Measurements from ENCODE around the gene RNF144B.
"Not testable (repeated sequence)": the region's sequence is repeated elsewhere in the genome, so short reads cannot be mapped to it uniquely, and the experiment has no call there.

The RNF144B gene

DNA sequence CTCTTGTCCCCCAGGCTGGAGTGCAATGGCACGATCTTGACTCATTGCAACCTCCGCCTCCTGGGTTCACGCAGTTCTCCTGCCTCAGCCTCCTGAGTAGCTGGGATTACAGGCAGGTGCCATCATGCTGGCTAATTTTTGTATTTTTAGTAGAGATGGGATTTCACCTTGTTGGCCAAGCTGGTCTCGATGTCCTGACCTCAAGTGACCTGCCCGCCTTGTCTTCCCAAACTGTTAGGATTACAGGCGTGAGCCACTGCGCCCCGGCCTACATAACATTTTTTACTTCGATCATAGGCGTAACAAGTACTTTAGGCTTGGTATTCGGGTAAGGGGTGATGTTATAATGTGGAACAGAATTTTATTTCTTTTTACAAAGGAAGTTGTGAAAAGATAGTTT, 22.5 kb downstream of the RNF144B start:
- not testable (repeated sequence) for DNase-seq (ENCODE audit: low read depth, low spot score)

DNA sequence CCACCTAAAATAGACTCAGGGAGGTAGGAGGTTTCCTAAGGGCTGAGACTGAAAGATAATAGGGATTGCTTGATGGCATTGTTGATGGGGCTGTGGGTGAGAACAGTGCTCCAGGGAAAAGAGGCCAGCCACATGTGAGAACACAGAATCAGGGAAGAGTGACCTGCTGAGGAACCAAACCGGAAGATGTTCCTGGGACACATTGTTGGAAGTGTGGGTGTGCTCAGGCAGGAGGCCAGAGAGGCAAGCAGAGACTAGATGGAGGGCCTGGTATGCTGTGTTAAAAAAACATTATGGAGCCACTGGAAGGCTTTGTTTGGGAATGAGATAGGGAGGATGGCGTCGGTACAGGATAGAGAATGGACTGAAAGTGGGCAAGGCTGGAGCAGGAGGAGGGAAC, 23.3 kb downstream of the RNF144B start:
- DNase-seq (ENCODE audit: low read depth, low spot score) = no peak

DNA sequence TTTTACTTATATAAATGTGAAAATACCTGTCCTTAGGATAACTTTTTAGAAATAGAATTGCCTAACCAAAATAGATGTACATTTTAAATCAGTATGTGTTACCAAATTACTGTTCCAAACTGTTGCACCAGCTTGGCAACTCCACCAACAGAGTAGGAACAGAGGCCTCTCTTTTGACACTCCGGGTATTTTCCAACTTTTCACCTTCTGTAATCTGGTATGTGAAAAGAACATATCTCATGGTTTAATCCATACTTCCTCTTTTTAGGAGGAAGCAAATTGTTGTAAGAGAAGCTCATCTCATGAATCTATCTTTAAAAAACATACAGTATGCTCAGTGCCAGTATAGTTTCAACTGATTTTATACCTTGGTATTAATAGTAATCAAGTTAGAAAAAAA, 24.9 kb downstream of the RNF144B start:
- no peak for DNase-seq (ENCODE audit: low read depth, low spot score)

DNA sequence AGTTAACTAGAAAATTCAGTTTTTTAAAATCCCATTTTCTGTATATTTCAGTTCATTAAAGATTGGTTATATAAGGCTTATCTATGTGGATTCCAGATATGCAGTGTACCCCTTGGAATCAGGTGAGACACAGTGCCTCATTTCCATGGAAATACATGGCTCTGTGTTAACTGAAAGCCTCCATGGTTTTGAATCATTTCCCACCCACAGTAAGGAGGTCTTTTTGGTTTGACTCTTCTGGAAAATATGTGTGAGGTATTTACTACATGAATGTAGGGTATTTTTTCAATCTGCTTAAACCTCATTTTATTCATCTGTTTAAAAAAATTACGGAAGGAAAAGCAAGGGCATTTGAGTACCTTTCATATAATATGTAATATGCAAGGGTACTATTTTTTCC, 25.5 kb downstream of the RNF144B start:
- no peak for DNase-seq (ENCODE audit: low read depth, low spot score)

DNA sequence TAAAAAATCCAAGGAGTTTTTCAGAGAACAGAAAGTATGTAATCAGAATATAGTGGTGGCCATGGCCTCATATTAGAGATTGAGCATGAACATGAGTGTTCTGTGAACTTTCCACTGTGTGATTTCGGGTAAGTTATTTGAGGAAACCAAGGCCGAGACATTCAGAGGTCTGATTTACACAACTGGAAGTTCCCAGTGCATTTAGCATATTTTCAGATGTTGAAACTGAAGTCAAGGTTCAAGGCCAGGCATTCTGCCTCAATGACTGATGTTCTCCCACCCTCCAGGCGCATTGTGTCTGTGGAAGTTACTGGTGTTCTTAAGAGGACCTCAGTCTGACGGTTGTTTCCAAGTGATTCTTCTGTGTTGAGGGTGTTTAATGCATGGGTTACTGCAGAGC, 26.2 kb downstream of the RNF144B start:
- no peak for DNase-seq (ENCODE audit: low read depth, low spot score)

DNA sequence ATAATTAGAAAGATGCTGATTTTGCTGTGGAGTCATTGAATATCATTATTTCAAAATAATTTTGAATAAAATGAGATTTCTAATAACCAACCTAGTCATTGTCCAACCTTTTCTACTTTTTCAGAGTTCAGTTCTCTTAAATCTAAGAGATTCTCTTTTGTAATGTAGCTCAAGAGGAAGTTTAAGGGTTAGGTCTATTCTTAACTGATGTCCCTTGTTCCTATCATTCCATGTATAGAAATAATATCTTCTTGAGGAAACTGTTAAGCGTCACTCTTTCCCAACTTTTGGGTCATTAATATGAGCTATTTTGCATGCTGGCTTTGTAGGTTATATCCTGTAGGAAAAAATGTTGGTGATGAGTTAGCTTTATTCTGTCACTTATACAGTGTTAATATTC, 27.0 kb downstream of the RNF144B start:
- DNase-seq (ENCODE audit: low read depth, low spot score) = no peak

DNA sequence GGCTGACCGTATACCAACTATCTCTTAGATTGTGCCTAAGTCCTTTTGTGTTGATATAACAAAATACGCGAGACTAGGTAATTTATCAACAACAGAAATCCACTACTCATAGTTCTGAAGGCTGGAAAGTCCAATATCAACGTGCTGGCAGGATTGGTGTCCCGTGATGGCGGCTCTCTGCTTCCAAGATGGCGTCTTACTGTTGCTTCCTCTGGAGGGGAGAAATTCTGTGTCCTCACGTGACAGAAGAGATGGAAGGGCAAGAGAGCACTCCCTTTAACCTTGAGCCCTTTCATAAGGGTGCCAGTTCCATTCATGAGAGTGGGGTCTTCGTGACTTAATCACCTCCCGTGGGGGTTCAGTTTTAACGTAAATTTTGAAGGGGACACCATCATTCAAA, 28.1 kb downstream of the RNF144B start:
- no peak for DNase-seq (ENCODE audit: low read depth, low spot score)

DNA sequence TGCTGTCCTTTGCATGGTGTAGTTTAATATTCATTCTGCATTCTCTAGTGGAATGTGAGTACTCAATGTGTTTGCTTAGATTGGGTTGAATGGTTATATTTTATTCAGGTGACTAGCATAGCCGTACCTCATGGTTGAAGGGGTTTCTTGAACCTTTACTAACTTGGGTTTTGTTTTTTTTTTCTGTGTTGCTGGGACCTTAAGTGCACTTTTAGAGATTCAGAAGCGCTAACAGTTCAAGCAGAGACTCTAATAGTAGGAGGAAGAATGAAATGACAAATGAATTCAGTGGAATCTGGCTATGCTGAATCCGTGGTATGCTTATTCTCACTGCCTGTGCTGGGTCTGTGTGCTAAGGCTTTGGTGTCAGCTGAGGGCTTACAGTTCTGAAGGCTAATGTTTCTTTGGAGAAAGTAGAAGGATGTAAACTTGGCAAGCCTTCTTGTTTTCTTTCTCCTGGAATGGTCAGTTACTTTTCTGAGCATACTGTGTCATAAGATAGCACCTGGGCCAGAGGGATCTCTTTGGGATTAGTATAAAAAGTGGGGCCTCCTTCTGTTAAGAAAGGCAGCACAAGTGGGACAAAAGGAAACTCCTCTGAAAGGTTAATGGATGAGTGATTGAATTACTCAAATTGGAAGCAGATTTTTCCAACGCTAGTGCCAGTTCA, 28.7 kb downstream of the RNF144B start:
- DNase-seq (ENCODE audit: low read depth, low spot score) = no peak

DNA sequence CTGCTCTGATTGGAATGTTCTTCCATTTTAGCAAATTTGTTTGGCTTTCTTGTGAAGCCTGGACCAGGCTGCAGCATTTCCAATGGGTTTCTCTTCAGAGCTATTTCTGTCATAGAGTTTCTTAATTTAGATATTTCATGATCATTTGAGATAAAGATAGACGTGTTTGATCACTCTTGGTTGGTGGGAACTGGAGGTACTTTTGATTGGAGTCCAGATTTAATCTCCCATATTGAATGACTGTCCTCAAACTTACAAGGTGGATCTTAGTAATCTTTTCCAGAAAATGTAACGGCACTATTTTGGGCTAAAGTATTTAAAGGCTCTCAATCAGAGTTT, 29.2 kb downstream of the RNF144B start:
- DNase-seq (ENCODE audit: low read depth, low spot score) = no peak

DNA sequence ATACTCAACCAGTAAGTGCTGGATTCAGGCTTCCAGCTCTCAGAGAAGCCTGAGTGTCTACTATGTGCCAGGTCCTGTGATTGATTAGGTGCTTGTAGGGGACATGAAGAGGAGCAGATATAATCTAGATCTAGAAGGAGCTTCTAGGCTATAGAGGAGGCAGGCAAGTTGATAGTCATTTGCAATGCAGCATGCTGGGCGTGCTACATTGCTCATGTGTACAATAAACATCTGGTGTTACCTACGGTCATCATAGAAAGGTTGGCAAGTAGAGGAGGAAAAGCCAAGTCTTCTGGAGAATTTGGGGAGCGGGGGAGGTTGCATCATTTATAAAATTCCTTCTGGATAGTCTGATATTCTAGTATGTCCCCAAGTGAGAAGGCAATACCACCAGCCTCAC, 33.2 kb downstream of the RNF144B start:
- DNase-seq (ENCODE audit: low read depth, low spot score) = no peak

DNA sequence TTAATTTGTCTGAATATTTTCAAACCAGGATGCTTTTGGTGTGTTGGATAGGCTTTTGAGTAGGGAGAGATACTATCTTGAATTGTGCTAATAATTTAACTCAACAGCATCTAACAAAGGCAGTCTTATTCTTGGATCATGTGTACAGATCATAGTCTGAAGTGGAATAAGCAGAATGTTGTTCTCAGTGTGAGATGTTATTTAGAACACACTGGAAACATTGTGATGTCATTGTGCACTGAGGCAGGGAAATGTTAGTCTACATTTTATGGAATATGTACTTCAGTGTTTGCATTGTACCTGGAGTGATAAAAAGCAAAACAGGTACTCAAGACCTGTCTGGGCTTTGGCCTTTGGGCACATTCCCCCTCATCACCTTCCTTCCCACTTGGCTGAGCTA, 35.0 kb downstream of the RNF144B start:
- no peak for DNase-seq (ENCODE audit: low read depth, low spot score)

DNA sequence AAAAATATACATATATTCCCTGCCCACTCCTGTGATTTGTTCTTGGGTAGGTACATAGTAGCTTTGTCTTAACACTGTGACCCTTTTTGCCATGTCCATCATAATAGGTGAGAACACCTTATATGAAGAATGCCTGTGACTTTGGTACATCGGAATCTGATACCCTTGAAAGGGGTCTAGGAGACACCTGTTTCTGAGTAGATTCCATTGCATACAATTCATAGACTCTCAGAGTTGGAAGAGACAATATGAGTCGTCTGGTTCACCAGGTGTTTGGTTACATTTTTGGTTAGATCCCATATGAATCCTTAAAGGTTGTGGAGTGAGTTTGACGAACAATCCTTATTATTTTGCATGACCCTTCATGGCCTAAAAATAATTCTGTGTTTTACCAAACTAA, 36.3 kb downstream of the RNF144B start:
- DNase-seq (ENCODE audit: low read depth, low spot score) = no peak

DNA sequence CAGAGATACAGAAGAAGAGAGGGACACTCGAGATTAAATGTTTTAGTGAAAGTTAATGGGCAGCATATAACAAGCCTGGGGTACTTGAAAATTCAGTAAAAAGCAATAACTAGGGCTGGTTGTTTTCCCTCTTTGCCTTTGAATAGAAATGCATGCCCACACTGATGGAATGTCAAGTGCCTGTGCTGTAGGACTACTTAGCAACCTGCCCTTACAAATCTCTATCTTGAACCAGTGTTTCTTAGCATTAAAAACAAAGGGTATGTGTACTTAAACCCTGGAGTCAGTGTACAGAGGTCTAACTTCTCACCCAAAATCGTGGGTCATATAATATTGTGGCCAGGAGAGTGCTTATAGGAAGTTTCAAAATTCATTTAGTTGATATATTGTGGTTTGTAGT, 37.1 kb downstream of the RNF144B start:
- DNase-seq (ENCODE audit: low read depth, low spot score) = no peak

DNA sequence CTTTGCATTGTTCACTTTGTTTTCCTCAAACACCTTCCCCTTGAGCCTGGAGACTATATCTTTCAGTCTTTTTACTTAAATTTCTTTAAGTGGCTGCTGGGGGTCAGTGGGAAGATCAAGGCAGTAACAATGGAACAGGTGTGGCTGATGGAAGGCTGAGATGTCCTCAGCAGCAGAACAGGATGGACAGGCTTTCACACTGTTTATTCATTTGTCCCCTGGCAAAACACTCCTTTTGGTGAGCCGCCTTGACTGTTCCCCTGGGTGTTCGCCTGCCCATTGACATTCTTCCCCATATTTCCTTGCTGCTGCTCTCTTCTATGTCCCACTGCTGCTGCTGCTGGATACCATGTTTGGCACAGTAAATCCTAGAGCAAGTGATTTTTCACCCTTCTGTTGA, 38.1 kb downstream of the RNF144B start:
- no peak for DNase-seq (ENCODE audit: low read depth, low spot score)

DNA sequence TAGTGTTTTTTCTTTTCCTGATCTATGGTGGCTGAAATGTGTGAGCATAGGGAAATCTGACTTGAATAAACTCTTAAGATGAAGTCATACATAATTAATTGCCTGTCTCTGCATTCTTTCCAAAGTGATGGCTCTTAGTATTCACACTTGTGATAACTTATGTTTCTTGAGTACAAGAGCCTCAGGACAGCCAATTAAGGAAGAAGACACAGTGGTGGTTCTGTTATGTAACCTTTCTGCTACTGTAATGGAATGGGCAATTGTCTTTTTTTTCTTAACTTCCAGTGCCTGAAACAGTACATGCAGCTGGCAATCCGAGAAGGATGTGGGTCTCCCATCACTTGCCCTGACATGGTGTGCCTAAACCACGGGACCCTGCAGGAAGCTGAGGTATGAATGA, 40.1 kb downstream of the RNF144B start:
- DNase-seq (ENCODE audit: low read depth, low spot score) = no peak

DNA sequence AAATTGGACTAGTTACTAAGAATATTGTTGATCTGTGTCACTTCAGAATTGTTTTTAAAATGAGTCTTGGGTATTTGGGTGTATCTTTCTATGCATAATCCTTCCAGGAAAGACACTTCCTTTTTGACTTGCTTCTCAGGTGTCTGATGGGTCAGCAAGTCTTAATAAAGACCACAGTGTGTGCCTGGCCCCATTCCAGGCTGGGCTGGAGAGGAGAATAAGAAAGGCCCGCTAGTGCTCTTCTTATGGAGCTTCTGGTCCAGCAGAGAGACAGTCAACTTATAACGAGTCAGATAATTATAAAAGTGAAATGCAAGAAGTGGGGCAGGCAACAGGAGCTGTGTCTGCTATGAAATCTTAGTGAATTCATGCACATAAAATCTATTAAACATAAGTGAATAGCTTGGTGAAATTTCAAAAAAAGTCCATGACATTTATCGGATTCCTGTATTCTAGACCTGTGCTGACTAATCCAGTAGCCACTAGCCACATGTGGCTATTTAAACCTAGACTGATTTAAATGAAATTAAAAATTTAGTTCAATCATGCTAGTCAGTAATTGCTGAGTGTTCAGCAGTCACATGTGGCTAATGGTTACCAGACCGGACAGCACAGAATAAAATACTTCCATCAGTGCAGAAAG, 42.6 kb downstream of the RNF144B start:
- DNase-seq (ENCODE audit: low read depth, low spot score) = no peak

DNA sequence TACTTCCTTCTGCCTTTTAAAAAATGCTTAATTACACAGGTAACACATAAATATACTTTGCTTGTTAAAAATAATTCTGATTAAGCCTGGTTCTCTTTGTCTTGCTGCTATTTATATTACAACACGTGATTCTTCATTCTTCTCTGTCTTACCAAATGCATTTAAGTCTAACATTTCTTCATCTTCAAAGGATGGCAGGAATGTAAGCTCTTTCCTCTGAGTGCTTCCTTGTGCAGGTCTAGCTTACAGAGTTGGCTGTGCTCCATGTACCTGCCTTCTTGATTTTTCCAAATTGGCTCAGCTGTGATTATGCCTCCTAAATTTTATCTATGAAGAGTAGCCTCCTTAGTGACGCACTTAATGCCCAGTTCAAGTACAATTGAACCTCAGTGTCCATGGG, 44.4 kb downstream of the RNF144B start:
- DNase-seq (ENCODE audit: low read depth, low spot score) = no peak

DNA sequence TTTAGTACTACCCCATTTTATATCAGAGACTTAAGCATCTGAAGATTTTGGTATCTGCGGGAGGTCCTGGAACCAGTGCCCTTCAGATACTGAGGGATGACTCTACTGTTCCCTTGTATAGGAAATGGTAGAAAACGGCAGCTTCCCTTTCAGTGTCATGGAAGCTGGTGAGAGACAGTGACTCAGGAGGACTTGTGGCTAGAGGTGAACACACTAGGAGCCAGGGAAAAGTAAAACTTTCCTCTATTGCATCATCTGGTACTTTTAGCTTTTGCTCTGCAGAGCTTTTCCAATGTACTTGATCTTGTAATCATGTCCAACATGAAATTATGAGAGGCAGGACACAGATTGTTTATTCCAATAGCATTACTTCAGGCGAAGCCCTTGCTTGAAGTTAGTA, 45.0 kb downstream of the RNF144B start:
- DNase-seq (ENCODE audit: low read depth, low spot score) = no peak

DNA sequence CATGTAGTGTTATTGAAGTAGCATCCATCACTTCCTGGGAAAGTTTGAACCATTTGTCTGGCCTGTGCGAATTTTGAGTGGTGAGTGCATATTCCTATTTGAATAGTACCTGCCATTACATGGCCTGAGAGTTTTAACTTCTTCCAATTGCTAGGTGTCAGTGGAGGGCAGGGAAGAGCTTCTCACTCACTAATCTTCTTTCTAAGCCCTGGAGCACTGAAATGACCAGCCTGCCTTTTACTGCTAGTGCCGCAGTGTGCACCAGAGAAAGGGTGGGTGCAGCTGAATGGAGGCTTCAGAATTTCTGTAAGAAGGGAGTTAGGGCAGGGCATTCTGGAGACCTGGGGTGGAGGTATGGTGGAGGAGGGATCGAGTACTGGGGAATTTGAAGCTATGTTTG, 45.5 kb downstream of the RNF144B start:
- no peak for DNase-seq (ENCODE audit: low read depth, low spot score)

DNA sequence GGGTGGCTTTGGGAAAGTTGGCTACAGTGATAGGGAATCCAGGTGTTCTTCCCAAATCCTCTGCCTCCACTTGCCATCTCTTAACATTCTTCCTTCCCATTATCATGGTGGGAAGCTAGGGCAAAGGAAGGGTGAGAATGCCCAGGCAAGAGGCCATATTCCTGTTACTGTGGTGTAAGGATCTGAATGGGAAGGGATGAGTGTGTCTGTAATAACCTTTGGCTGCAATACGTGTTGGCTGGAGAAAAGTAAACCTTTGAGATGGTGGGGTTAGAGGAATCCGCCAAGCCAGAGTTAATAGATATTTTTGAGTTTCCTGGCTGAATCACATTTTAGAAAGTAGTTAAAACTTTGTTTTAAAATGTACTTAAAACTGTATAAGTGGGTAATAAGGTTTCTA, 45.9 kb downstream of the RNF144B start:
- DNase-seq (ENCODE audit: low read depth, low spot score) = no peak

DNA sequence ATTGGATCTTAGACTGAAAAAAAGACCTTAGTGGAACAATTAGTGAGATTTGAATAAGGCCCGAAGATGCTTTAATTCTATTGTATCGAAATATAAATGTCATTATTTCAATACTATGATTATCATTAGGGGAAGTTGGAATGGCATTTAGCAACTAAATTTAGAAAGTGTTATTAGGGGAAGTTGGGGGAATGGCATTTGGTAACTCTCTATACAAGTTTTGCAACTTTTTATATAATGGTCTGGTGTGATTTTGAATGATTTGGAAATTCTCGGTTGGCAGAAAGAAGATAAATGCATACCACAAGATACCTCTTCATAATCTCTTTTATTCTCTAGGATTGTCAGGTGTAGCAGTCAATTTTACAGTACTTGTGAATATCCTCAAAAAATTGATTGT, 49.2 kb downstream of the RNF144B start:
- DNase-seq (ENCODE audit: low read depth, low spot score) = no peak

DNA sequence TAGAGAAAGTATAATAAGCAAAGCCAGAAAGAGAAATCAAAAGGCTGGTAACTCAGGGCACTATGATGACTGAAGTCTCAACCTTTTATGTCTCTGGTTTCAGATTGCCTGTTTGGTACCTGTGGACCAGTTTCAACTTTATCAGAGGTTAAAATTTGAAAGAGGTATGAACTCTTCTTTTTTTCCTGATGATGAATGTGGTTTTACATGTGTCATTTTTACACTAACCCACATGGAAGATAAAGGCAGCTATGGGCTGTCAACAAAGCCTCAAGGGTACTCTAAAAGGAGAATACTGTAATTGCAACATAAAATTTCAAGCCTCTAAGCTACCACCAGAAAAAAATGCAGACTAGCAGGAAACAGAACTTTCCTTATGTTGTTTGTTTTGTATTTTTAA, 52.4 kb downstream of the RNF144B start:
- DNase-seq (ENCODE audit: low read depth, low spot score) = no peak

DNA sequence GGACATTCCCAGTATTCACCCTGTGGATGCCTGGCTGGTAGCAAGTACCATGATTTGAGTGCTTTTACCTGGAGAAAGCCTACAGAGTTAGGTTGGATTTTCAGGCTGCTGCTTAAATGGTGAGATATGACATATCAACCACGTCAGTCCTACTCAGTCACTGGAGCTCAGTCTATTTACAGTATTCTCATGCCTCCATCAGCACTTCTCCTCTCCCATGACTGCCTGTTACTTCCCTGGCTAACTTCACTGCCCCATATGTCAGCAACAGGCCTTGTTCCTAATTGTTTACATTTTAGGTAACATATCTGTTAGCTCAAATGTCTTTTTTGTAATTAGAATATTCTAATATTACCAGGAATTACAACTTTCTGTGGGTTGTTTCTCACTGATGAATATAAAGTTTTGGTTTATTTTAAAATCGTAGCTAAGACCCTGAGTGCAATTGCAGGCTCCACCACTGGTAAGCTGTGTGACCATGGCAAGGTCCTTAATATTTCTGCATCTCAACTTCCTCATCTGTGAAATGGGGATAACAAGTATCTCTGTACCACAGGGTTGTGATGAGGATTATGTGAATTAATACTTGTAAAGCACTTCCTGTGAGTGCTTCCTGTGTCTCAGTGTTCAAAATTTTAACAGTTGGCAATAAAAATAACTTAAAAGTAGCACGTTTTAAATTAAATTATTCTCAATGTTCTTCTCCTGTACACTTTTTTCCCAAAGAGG, 54.3 kb downstream of the RNF144B start:
- DNase-seq (ENCODE audit: low read depth, low spot score) = no peak

All from smooth muscle cell of the brain vasculature (primary cell).